Activated T-cell treated with anti-CD3 and anti-CD28 coated beads, Interleukin-2, amount 50 U/mL, for 72 hours (primary cell): Measurements from ENCODE around the gene DOCK9. TPM values are rescaled to one million over a fixed set of nuclear protein-coding genes. Genes with fewer than 3 reads are reported as not detected.

Experiments used
- ATAC-seq, 2 donors: fragments of 150-1000 bp; cut with Tn5 transposase; replicated peaks in 1 of 2; 2 replicates each; pipeline ENCODE4 v1.10.0; 2021; ENCODE audit warnings: moderate library complexity in 2 of 2, mild to moderate bottlenecking in 1 of 2
- DNase-seq, 2 donors: peaks; one replicate each; pipeline ENCODE4 v3.0.0; 2021 to 2022; ENCODE audit warnings: mixed read lengths in 1 of 2
- H3K27ac Mint-ChIP-seq: one replicate; pipeline ENCODE4 v1.8.0; 2022; ENCODE audit warnings: mild to moderate bottlenecking, moderate library complexity, mixed read lengths
- H3K27me3 Mint-ChIP-seq: one replicate; pipeline ENCODE4 v1.8.0; 2022; ENCODE audit warnings: low read depth, mixed read lengths
- H3K36me3 Mint-ChIP-seq, 2 donors: one replicate each; pipeline ENCODE4 v1.8.0; 2022; ENCODE audit warnings: mixed read lengths in 2 of 2, mild to moderate bottlenecking in 1 of 2; ENCODE audit not compliant: insufficient read depth in 2 of 2
- H3K4me1 Mint-ChIP-seq: one replicate; pipeline ENCODE4 v1.8.0; 2022; ENCODE audit warnings: low read depth, mixed read lengths
- H3K4me3 Mint-ChIP-seq, 2 donors: one replicate each; pipeline ENCODE4 v1.8.0; 2022; ENCODE audit warnings: mild to moderate bottlenecking in 2 of 2, mixed read lengths in 2 of 2, moderate library complexity in 2 of 2
- H3K9me3 Mint-ChIP-seq, 2 donors: one replicate each; pipeline ENCODE4 v1.8.0; 2022; ENCODE audit warnings: mixed read lengths in 2 of 2
- total RNA-seq, 2 donors: library from RNA; stranded (reverse); gene quantifications; one replicate each; pipeline ENCODE4 v1.2.3, GENCODE V29; 2022

DOCK9 gene
- total RNA-seq, 2 donors from 2014 or later, result 51.6 to 71.5 TPM

DNA sequence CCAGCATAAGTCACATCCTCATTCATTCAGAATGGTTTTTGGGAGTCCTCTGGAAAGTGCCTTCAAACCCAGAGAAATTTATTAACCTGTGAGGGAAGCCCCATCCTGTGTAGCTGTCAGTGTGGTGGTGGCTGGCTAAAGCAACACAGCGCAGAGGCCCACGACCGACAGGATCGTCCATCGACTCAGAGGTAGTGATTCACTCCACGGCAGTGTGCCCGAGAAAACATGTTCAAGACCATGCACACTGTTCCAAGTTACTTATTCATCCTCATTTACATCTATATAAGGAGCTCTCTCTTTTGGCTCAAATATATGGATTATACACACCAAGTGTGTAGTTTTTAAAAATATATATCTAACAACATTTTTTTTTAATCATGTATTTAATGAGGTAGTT, 129.1 kb downstream of the DOCK9 start:
- Mint-ChIP-seq H3K27me3 (no peaks in the 10 kb centered on the region), H3K36me3 (peaks cover 3 to 16% of the 10 kb centered on the region in 2 donors), H3K9me3 (no peaks in the 10 kb centered on the region), H3K4me1 (peaks cover 18% of the 10 kb centered on the region), H3K4me3 (no peak overlapping the region), H3K27ac (no peak overlapping the region)
- DNase-seq, result no peak
- ATAC-seq, result no peak

GRCh38 chr13:98847780-98848179, 130.1 kb downstream of the DOCK9 start:
- H3K36me3 Mint-ChIP-seq, result peaks cover 0 to 16% of the 10 kb centered on the region in 2 donors
- H3K9me3 Mint-ChIP-seq, result no peaks in the 10 kb centered on the region
- no peak overlapping the region for H3K27ac Mint-ChIP-seq
- ATAC-seq (no peak), DNase-seq (no peak)
- no peaks in the 10 kb centered on the region for H3K27me3 Mint-ChIP-seq
- no peak overlapping the region for H3K4me3 Mint-ChIP-seq
- H3K4me1 Mint-ChIP-seq, result peaks cover 13% of the 10 kb centered on the region

DNA sequence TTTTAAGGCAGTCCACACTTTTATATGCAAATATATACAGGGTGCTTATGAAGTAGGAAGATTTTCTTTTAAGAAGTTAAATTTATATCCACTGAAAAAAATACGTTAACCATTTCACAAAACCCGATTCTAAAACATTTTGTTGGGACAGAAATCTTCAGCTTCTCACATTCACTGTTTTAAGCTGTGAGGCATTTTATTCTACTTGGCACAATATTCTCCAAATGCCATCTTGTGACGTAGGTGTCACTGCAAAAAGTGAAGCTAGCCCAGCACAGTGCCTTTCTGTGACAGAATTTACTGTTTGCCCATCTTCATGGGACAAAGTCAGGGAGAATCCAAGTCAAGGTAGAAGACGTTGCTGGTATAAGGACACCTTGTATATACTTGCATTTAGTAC, 130.9 kb downstream of the DOCK9 start:
- no peaks in the 10 kb centered on the region for H3K27me3 Mint-ChIP-seq
- no peak for DNase-seq
- no peak overlapping the region for H3K4me3 Mint-ChIP-seq
- H3K27ac Mint-ChIP-seq, result no peak overlapping the region
- peaks cover 9% of the 10 kb centered on the region for H3K4me1 Mint-ChIP-seq
- no peak for ATAC-seq
- peaks cover 0 to 16% of the 10 kb centered on the region in 2 donors for H3K36me3 Mint-ChIP-seq
- H3K9me3 Mint-ChIP-seq, result no peaks in the 10 kb centered on the region

DNA sequence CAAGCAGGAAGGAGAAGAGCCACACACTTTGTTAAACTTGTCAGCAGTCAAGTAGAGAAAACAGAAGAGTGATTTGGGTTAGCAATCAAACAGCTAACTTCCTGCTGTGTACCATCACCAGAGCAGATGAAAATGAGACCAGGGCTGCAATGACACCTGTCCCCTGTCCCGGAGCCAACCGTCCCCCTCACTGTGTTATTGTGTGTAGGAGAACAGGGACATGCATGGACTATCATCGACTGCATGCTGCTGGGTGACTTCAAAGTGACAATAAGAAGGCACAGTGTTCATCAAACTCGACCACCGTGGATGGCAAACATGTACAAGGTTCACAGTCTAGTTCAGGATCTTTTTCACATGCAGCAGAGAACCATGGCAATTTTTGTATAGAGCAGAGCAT, 131.3 kb downstream of the DOCK9 start:
- Mint-ChIP-seq H3K4me1 (peaks cover 9% of the 10 kb centered on the region), H3K27me3 (no peaks in the 10 kb centered on the region), H3K36me3 (peaks cover 0 to 16% of the 10 kb centered on the region in 2 donors), H3K4me3 (no peak overlapping the region), H3K9me3 (no peaks in the 10 kb centered on the region), H3K27ac (no peak overlapping the region)
- no peak for DNase-seq
- no peak for ATAC-seq

DNA sequence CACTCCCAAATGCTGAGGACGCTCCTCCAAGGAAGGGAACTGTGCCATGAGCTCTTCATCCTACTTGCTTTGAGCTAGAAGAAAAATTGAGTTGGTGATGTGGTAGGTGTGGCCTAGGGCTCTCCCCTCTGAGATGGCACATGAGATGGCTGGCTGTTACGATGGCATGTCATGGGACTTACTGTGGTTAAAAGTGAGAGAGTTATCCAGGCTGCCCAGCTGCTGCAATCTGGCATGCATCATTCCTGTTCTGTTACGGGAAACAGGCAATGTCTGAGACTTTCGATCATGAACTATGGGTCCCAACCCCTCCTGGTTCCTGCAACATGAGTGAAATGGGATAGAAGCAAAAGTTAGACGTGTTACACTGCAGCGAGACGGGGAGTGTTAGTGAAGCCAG, 132.1 kb downstream of the DOCK9 start:
- Mint-ChIP-seq H3K27me3 (no peaks in the 10 kb centered on the region), H3K9me3 (no peaks in the 10 kb centered on the region)

GRCh38 chr13:98844021-98844420, 133.8 kb downstream of the DOCK9 start:
- peaks cover 0 to 9% of the 10 kb centered on the region in 2 donors for H3K36me3 Mint-ChIP-seq
- ATAC-seq (no peak), DNase-seq (no peak)
- no peak overlapping the region for H3K27ac Mint-ChIP-seq
- peaks cover 5% of the 10 kb centered on the region for H3K4me1 Mint-ChIP-seq
- no peaks in the 10 kb centered on the region for H3K9me3 Mint-ChIP-seq
- H3K27me3 Mint-ChIP-seq, result no peaks in the 10 kb centered on the region
- H3K4me3 Mint-ChIP-seq, result no peak overlapping the region

More for the DNA sequence above, 132.1 kb downstream of the DOCK9 start:
- DNase-seq (no peak), ATAC-seq (no peak)
- Mint-ChIP-seq H3K4me3 (no peak overlapping the region), H3K36me3 (peaks cover 0 to 10% of the 10 kb centered on the region in 2 donors), H3K4me1 (peaks cover 5% of the 10 kb centered on the region), H3K27ac (no peak overlapping the region)

- Mint-ChIP-seq H3K36me3 (peaks cover 0 to 9% of the 10 kb centered on the region in 2 donors), H3K4me3 (no peak overlapping the region), H3K27ac (no peak overlapping the region)
Observed at GRCh38 chr13:98843482-98843877, 134.4 kb downstream of the DOCK9 start.

GRCh38 chr13:98842858-98843481, 134.9 kb downstream of the DOCK9 start:
- no peaks in the 10 kb centered on the region for H3K9me3 Mint-ChIP-seq
- no peak overlapping the region for H3K27ac Mint-ChIP-seq
- H3K27me3 Mint-ChIP-seq, result no peaks in the 10 kb centered on the region
- DNase-seq, result peak; percentile 70
- ATAC-seq, result peak; percentile 71 to 79
- peaks cover 0 to 8% of the 10 kb centered on the region in 2 donors for H3K36me3 Mint-ChIP-seq
- no peak overlapping the region for H3K4me3 Mint-ChIP-seq
- H3K4me1 Mint-ChIP-seq, result peaks cover 5% of the 10 kb centered on the region

More at GRCh38 chr13:98843482-98843877, 134.4 kb downstream of the DOCK9 start:
- DNase-seq (no peak), ATAC-seq (no peak)
- no peaks in the 10 kb centered on the region for H3K9me3 Mint-ChIP-seq
- H3K27me3 Mint-ChIP-seq, result no peaks in the 10 kb centered on the region
- H3K4me1 Mint-ChIP-seq, result peaks cover 5% of the 10 kb centered on the region

- Mint-ChIP-seq H3K27me3 (no peaks in the 10 kb centered on the region), H3K4me3 (no peak overlapping the region), H3K9me3 (no peaks in the 10 kb centered on the region), H3K4me1 (peaks cover 5% of the 10 kb centered on the region), H3K36me3 (peaks cover 0 to 3% of the 10 kb centered on the region in 2 donors), H3K27ac (no peak overlapping the region)
- ATAC-seq, result no peak
- DNase-seq, result no peak
Observed at GRCh38 chr13:98842070-98842469, 135.8 kb downstream of the DOCK9 start.

DNA sequence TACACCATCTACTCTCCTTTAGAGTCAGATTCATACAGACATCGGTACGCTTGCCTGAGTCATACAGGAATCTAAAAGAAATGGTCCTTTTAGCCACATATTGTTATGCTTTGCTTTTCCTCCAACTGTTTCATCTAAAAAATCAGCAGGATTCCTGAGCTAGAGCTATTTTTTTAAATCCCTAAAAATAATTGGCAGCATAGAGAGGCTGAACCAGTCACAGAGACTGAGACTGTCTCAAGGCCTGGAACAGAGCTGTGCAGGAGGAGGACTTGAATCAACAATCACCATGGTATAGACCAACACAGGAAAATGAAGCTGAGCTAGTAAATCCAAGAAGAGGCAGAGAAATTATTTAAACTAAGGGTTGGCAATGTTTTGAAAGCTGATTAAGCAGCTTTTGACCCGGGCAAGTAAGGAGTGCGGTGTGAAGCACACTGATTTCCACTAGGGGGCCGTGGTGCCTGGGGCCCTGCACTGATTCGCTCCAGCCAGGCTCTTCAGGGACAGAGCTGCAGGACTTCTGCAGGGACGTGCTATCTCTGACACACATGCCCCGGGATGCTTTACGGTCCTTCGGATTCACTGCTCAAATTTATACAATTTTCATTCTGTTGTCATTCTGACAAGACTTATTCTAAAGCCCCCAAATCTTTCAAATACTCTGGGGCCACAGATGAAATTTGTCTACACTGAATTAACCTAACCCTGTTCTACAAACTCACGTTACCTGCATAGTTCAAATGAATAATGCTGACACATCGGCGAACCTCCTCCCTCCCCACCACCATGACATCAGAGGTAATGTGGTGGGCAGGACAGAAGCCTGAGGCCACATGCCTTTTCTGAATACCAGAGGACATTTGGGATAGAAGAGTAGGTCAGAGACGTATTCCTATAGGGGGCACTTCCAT, 137.8 kb downstream of the DOCK9 start:
- ATAC-seq, result peak; percentile 88
- no peaks in the 10 kb centered on the region for H3K9me3 Mint-ChIP-seq

DNA sequence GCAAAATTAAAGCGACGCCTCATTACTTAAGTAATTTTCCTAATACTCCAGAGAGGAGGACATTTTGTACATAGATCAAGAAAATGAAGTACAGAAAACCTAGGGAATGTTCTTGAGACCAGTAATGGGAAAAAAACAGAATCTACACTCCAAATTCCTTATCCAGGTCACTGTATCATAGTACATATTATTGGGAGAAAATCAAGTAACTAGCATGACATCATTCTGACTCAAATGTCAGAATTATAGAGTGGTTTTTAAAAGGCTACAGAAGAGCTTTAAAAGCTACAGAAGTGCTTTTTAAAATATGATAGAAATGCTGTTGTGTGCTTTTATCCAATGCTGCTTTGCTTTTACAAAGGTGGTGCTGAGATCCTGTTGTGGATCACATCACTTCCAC, 139.1 kb downstream of the DOCK9 start:
- no peaks in the 10 kb centered on the region for H3K27me3 Mint-ChIP-seq
- peaks cover 5% of the 10 kb centered on the region for H3K4me1 Mint-ChIP-seq
- no peak overlapping the region for H3K4me3 Mint-ChIP-seq
- peak overlapping the region; percentile 46 for H3K27ac Mint-ChIP-seq
- no peaks in the 10 kb centered on the region for H3K36me3 Mint-ChIP-seq
- ATAC-seq (no peak), DNase-seq (no peak)
- H3K9me3 Mint-ChIP-seq, result no peaks in the 10 kb centered on the region

More for the DNA sequence above, 137.8 kb downstream of the DOCK9 start:
- Mint-ChIP-seq H3K4me3 (no peak overlapping the region), H3K27me3 (no peaks in the 10 kb centered on the region), H3K27ac (no peak overlapping the region), H3K36me3 (no peaks in the 10 kb centered on the region), H3K4me1 (peaks cover 5% of the 10 kb centered on the region)
- DNase-seq, result peak; percentile 44 to 48

- H3K36me3 Mint-ChIP-seq, result no peaks in the 10 kb centered on the region
- H3K4me1 Mint-ChIP-seq, result no peaks in the 10 kb centered on the region
- DNase-seq (no peak), ATAC-seq (no peak)
- no peaks in the 10 kb centered on the region for H3K27me3 Mint-ChIP-seq
- no peaks in the 10 kb centered on the region for H3K9me3 Mint-ChIP-seq
- no peak overlapping the region for H3K4me3 Mint-ChIP-seq
- no peak overlapping the region for H3K27ac Mint-ChIP-seq
Observed at GRCh38 chr13:98837896-98838295, 140.0 kb downstream of the DOCK9 start.

GRCh38 chr13:98835156-98835555, 142.7 kb downstream of the DOCK9 start:
- DNase-seq (no peak), ATAC-seq (no peak)
- Mint-ChIP-seq H3K36me3 (peaks cover 5 to 7% of the 10 kb centered on the region in 2 donors), H3K27me3 (no peaks in the 10 kb centered on the region), H3K4me1 (no peaks in the 10 kb centered on the region), H3K9me3 (no peaks in the 10 kb centered on the region), H3K4me3 (no peak overlapping the region), H3K27ac (no peak overlapping the region)
